ENCODE data around the gene RNF187. TPM values are rescaled to one million over a fixed set of nuclear protein-coding genes. Genes with fewer than 3 reads are reported as not detected.

Gene RNF187
- polyA plus RNA-seq, 1 experiment: 106 TPM

DNA sequence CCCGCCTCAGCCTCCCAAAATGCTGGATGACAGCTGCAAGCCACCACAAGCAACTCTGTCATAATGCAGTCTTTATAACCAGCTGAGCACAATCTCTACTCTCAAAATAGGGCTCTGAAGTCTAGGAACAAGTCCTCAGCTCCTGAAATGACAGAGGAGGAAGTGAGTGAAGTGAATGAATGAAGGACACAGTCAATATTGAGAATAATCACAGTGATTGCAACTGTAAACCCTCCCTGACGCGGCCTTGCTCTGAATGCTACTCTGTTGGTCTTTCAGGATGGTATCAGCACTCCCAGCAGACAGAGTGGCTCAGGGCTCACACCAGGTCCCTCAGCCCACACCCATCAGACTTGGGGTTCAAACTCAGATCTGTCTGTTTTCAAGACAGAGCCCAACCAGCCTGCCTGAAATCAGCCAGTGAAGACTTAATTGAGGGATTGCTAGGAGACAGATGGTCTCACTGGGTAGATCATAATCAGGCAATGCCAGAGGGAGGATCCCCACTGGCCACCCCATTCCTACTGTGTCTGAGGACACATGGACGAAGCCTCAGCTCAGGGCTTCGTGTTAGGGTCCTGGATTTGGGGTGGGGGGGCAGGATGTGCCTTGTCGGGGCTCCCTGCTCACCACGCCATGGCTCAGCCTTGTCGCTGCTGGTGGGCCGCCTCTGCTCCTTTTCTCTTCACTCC lies 20.9 kb downstream of the RNF187 start:
- DNase-seq (ENCODE audit: low read depth): no peak
- Histone ChIP-seq H3K36me3 (ENCODE audit: control insufficient read depth, insufficient read depth, low read length) (no peaks in the 10 kb centered on the region), H3K4me3 (ENCODE audit: low read depth, low read length) (no peak overlapping the region), H3K27me3 (ENCODE audit: control insufficient read depth, insufficient read depth, low read length) (peaks cover 14% of the 10 kb centered on the region)
- POLR2A ChIA-PET: no interaction called here
- CTCF ChIA-PET: interaction anchor here (7.2 kb wide), 1 partner anchor 7 kb away, joined by 40 read pairs; no protein-coding TSS in a partner anchor
- TF ChIP-seq, protein P1, sequence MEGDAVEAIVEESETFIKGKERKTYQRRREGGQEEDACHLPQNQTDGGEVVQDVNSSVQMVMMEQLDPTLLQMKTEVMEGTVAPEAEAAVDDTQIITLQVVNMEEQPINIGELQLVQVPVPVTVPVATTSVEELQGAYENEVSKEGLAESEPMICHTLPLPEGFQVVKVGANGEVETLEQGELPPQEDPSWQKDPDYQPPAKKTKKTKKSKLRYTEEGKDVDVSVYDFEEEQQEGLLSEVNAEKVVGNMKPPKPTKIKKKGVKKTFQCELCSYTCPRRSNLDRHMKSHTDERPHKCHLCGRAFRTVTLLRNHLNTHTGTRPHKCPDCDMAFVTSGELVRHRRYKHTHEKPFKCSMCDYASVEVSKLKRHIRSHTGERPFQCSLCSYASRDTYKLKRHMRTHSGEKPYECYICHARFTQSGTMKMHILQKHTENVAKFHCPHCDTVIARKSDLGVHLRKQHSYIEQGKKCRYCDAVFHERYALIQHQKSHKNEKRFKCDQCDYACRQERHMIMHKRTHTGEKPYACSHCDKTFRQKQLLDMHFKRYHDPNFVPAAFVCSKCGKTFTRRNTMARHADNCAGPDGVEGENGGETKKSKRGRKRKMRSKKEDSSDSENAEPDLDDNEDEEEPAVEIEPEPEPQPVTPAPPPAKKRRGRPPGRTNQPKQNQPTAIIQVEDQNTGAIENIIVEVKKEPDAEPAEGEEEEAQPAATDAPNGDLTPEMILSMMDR (IDR thresholded peaks at IDR 0.05; ENCODE audit: insufficient read depth, low read depth, low read length): no peak

GRCh38 chr1:228508840-228509415 lies 21.7 kb downstream of the RNF187 start:
- CTCF ChIA-PET: interaction anchor here (0.6 to 7.2 kb wide), 2 partner anchors 8 to 378 kb away, joined by 3 to 40 read pairs; no protein-coding TSS in a partner anchor
- POLR2A ChIA-PET: no interaction called here
- no peak for DNase-seq (ENCODE audit: low read depth)
- TF ChIP-seq, protein P1 (IDR thresholded peaks at IDR 0.05; ENCODE audit: insufficient read depth, low read depth, low read length): no peak
- Histone ChIP-seq H3K36me3 (ENCODE audit: control insufficient read depth, insufficient read depth, low read length) (no peaks in the 10 kb centered on the region), H3K4me3 (ENCODE audit: low read depth, low read length) (no peak overlapping the region), H3K27me3 (ENCODE audit: control insufficient read depth, insufficient read depth, low read length) (peaks cover 15% of the 10 kb centered on the region)

DNA sequence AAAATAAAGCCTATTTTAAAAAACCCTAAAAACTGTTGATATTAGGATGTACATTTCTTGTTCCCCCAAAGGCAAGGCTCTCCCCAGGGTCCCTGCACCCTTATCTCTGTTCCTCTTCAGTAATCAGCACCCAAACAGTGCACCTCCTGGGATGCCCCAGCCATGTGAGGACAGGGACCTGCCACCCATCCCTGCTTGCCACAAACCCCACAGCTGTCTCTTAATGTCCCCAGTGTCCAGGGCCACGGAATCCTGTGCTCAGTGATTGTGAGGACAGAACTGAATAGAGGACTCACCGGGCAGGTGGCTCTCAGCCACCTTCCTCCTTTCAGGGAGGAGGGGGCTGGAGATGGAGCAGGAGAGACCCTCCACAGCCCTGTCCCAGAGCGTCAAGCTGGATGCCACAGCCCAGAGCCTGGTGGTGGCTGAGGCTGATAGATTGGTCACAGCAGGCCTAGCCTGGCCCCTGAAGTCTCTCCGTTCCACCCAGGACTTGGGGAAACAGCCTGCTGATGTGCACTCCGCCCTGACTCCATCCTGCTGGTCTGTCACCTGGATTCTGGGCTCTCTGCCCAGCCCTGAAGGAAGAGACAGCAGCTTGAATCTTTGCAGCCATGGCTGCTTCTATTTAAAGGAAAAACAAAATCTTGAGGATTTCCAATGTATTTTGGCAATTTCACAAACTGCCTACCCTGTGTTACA lies 23.1 kb downstream of the RNF187 start:
- TF ChIP-seq, protein P1 (IDR thresholded peaks at IDR 0.05; ENCODE audit: insufficient read depth, low read depth, low read length): no peak
- no peak for DNase-seq (ENCODE audit: low read depth)
- no peak overlapping the region for H3K4me3 ChIP-seq (ENCODE audit: low read depth, low read length)
- POLR2A ChIA-PET: no interaction called here
- H3K36me3 ChIP-seq (ENCODE audit: control insufficient read depth, insufficient read depth, low read length): no peaks in the 10 kb centered on the region
- H3K27me3 ChIP-seq (ENCODE audit: control insufficient read depth, insufficient read depth, low read length): peaks cover 15% of the 10 kb centered on the region
- CTCF ChIA-PET: interaction anchor here (7.2 kb wide), 1 partner anchor 9 kb away, joined by 40 read pairs; no protein-coding TSS in a partner anchor

DNA sequence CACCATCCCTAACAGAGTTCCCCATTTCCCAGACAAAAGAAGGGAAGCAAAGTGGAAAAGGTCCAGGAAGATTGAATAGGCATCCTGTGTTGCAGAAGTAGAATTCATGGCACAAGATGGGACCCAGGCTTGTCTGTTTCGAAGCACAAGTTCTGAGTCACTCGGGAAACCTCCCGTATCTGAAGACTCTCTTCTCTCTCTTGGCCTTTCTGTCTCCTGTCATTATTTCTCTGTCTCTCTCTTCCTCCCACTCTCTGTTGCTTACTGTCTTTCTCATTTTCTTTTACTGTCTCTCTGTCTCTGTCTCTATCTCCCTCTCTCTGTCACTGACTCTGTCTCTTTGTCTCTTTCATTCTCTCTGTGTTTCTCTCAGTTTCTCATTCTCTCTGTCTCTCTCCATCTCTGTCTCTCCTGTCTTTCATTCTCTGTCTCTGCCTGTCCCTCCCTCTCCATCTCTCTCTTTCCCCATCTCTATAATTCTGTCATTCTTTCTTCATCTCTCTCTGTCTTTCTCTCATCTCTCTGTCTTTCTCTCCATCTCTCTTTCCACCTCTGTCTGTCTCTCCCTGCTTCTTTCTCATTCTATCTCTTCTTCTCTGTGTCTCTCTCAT lies 23.7 kb downstream of the RNF187 start:
- TF ChIP-seq, protein P1 (IDR thresholded peaks at IDR 0.05; ENCODE audit: insufficient read depth, low read depth, low read length): no peak
- no peak overlapping the region for H3K4me3 ChIP-seq (ENCODE audit: low read depth, low read length)
- H3K36me3 ChIP-seq (ENCODE audit: control insufficient read depth, insufficient read depth, low read length): no peaks in the 10 kb centered on the region
- peaks cover 15% of the 10 kb centered on the region for H3K27me3 ChIP-seq (ENCODE audit: control insufficient read depth, insufficient read depth, low read length)
- DNase-seq (ENCODE audit: low read depth): no peak
- ChIA-PET CTCF (interaction anchor here (7.2 kb wide), 1 partner anchor 10 kb away, joined by 40 read pairs; no protein-coding TSS in a partner anchor), POLR2A (no interaction called here)

All from BJ (cell line).